ENCODE measurements around the gene TRIM5.
A peak's percentile ranks its signal among the peaks of the same experiment; 100 is the strongest.
"Not testable (repeated sequence)": the region's sequence is repeated elsewhere in the genome, so short reads cannot be mapped to it uniquely, and the experiment has no call there.

Gene TRIM5

DNA sequence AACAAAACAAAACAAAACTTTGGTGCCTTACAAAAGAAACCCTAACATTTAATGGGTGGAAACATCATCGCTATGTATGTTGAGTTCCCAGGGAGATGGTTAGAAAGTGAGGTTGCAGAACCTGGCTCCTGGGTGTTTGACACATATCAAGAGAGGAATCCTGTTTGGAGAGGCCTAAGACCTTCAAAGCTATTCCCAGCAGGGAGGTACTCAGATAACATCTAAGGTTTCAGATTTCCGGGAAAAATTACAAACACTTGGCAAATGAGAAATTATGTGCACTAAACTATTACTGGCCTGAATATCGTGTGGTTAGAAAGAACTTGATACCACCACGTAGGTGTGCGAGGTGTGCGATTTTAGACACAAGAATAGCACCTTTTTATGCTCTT lies 18.5 kb downstream of the TRIM5 start:
- Histone ChIP-seq H2AK5ac (ENCODE audit: low read length) (no peak overlapping the region), H2BK5ac (ENCODE audit: low read length) (no peak overlapping the region), H3K27ac (ENCODE audit: low read depth, low read length) (no peak overlapping the region), H3K18ac (ENCODE audit: low read length) (no peak overlapping the region), H2BK15ac (replicated peaks; ENCODE audit: low read depth) (no peak overlapping the region), H3K79me1 (ENCODE audit: low read length) (no peaks in the 10 kb centered on the region), H3K27me3 (ENCODE audit: insufficient read depth, low read length, poor library complexity) (no peaks in the 10 kb centered on the region), H3K4me2 (ENCODE audit: low read length) (no peak overlapping the region), H3K79me2 (ENCODE audit: control insufficient read depth, insufficient read depth, low read length) (no peaks in the 10 kb centered on the region), H2BK120ac (ENCODE audit: low read depth, low read length) (no peak overlapping the region), H3K9ac (ENCODE audit: low read length) (no peak overlapping the region), H3K4ac (ENCODE audit: low read depth, low read length) (no peak overlapping the region), H4K5ac (ENCODE audit: low read length) (no peak overlapping the region), H3K56ac (ENCODE audit: low read length) (no peak overlapping the region), H4K8ac (ENCODE audit: low read depth, low read length) (no peak overlapping the region), H3K4me1 (ENCODE audit: control insufficient read depth, low read depth, low read length) (peaks cover 2% of the 10 kb centered on the region), H3K36me3 (ENCODE audit: control insufficient read depth, insufficient read depth, low read length) (no peaks in the 10 kb centered on the region), H3K23ac (ENCODE audit: low read length) (no peak overlapping the region), H3K4me3 (ENCODE audit: low read length) (no peak overlapping the region)
- peak; percentile 45 for DNase-seq
- no CpG with 5 or more reads among the region's 6 CpGs for WGBS (ENCODE audit: extremely low coverage, insufficient coverage, low lambda C conversion rate)

DNA sequence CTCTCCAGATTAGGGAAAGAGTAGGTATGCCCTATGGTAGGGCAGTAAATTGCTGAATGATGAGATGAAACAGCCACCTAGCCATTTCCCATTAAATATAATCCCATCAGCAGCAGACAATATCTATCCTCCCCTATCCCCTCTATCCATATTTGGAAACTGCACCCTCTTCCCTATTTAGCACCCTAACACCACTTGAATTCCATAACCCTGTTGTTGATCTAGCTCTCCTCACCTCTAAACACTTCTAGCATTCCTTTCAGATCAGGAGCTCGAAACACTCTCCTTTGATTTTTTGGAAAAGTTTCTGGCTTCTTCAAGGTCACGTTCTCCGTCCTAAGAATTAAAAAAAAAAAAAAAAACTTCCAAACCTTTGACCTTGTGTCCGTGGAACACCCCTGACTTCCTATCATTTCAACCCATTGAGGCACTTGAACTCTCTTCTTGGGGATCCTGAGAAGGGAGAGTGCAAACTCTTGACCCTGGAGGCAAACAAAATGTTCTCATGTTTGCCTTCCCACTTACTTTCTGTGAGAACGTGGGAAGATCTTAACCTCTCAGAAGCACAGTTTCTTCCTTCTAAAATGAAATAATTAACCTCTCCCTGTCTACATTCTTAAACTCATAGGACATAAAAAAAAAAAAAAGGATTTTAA lies 19.0 kb downstream of the TRIM5 start:
- H3K56ac ChIP-seq (ENCODE audit: low read length): no peak overlapping the region
- H4K5ac ChIP-seq (ENCODE audit: low read length): no peak overlapping the region
- H3K23ac ChIP-seq (ENCODE audit: low read length): no peak overlapping the region
- no peak overlapping the region for H4K8ac ChIP-seq (ENCODE audit: low read depth, low read length)
- no peak overlapping the region for H3K4me2 ChIP-seq (ENCODE audit: low read length)
- no peak overlapping the region for H2BK15ac ChIP-seq (replicated peaks; ENCODE audit: low read depth)
- H3K79me1 ChIP-seq (ENCODE audit: low read length): no peaks in the 10 kb centered on the region
- H3K4me1 ChIP-seq (ENCODE audit: control insufficient read depth, low read depth, low read length): peaks cover 2% of the 10 kb centered on the region
- H3K9ac ChIP-seq (ENCODE audit: low read length): no peak overlapping the region
- no peaks in the 10 kb centered on the region for H3K27me3 ChIP-seq (ENCODE audit: insufficient read depth, low read length, poor library complexity)
- H3K18ac ChIP-seq (ENCODE audit: low read length): no peak overlapping the region
- peak overlapping the region; percentile 36 for H3K4ac ChIP-seq (ENCODE audit: low read depth, low read length)
- H2BK5ac ChIP-seq (ENCODE audit: low read length): no peak overlapping the region
- H3K36me3 ChIP-seq (ENCODE audit: control insufficient read depth, insufficient read depth, low read length): no peaks in the 10 kb centered on the region
- no peaks in the 10 kb centered on the region for H3K79me2 ChIP-seq (ENCODE audit: control insufficient read depth, insufficient read depth, low read length)
- H3K27ac ChIP-seq (ENCODE audit: low read depth, low read length): no peak overlapping the region
- WGBS (ENCODE audit: extremely low coverage, insufficient coverage, low lambda C conversion rate): no CpG with 5 or more reads among the region's 5 CpGs
- no peak overlapping the region for H2BK120ac ChIP-seq (ENCODE audit: low read depth, low read length)
- H2AK5ac ChIP-seq (ENCODE audit: low read length): no peak overlapping the region
- no peak overlapping the region for H3K4me3 ChIP-seq (ENCODE audit: low read length)
- DNase-seq: no peak

DNA sequence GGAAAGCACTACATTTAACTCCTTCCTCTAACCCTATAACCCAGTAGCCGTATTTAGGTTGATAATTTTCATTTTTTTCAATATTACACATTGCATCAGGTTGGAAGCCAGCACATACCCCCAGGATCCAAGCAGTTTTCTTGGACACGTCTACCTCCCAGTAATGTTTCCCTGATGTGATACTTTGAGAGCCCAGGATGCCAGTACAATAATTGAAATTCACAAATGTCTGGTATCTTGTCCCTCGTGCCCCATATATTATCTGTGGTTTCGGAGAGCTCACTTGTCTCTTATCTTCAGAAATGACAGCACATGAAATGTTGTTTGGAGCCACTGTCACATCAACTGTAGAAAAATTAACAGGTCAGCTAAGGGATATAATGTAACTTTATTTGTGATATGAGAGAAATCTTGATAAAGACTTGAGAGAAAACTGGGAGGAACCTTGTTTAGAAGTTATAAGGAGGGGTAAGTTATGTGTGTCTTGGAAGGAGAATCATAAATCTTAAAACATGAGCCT lies 19.8 kb downstream of the TRIM5 start:
- H3K27me3 ChIP-seq (ENCODE audit: insufficient read depth, low read length, poor library complexity): no peaks in the 10 kb centered on the region
- no peaks in the 10 kb centered on the region for H3K79me2 ChIP-seq (ENCODE audit: control insufficient read depth, insufficient read depth, low read length)
- no peak overlapping the region for H3K4ac ChIP-seq (ENCODE audit: low read depth, low read length)
- no peak overlapping the region for H3K18ac ChIP-seq (ENCODE audit: low read length)
- no peak overlapping the region for H4K8ac ChIP-seq (ENCODE audit: low read depth, low read length)
- no peak overlapping the region for H2BK5ac ChIP-seq (ENCODE audit: low read length)
- no peak for DNase-seq
- H3K36me3 ChIP-seq (ENCODE audit: control insufficient read depth, insufficient read depth, low read length): no peaks in the 10 kb centered on the region
- peaks cover 2% of the 10 kb centered on the region for H3K4me1 ChIP-seq (ENCODE audit: control insufficient read depth, low read depth, low read length)
- H3K9ac ChIP-seq (ENCODE audit: low read length): no peak overlapping the region
- H2BK15ac ChIP-seq (replicated peaks; ENCODE audit: low read depth): no peak overlapping the region
- no CpG with 5 or more reads among the region's 4 CpGs for WGBS (ENCODE audit: extremely low coverage, insufficient coverage, low lambda C conversion rate)
- no peak overlapping the region for H3K27ac ChIP-seq (ENCODE audit: low read depth, low read length)
- H3K4me3 ChIP-seq (ENCODE audit: low read length): no peak overlapping the region
- no peak overlapping the region for H4K5ac ChIP-seq (ENCODE audit: low read length)
- no peak overlapping the region for H3K4me2 ChIP-seq (ENCODE audit: low read length)
- H3K23ac ChIP-seq (ENCODE audit: low read length): no peak overlapping the region
- H3K79me1 ChIP-seq (ENCODE audit: low read length): no peaks in the 10 kb centered on the region
- no peak overlapping the region for H2AK5ac ChIP-seq (ENCODE audit: low read length)
- H3K56ac ChIP-seq (ENCODE audit: low read length): no peak overlapping the region
- H2BK120ac ChIP-seq (ENCODE audit: low read depth, low read length): no peak overlapping the region

DNA sequence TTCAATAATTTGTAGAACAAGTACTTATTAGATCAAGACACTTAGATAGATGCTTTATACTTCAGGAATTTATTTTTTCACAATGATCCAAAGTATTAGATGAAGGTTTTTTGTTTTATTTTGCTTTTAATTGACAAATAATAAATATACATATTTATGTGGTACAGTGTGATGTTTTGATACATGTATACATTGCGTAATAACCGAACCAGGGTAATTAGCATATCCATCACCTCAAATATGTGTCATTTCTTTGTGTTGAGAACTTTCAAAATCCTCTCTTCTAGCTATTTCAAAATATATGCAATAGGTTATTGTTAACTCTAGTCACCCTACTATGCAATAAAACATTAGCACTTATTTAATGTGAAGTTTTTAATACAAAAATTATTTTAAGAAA lies 21.4 kb downstream of the TRIM5 start:
- H2BK120ac ChIP-seq (ENCODE audit: low read depth, low read length): no peak overlapping the region
- no peaks in the 10 kb centered on the region for H3K79me2 ChIP-seq (ENCODE audit: control insufficient read depth, insufficient read depth, low read length)
- H3K36me3 ChIP-seq (ENCODE audit: control insufficient read depth, insufficient read depth, low read length): no peaks in the 10 kb centered on the region
- H3K27ac ChIP-seq (ENCODE audit: low read depth, low read length): no peak overlapping the region
- no peaks in the 10 kb centered on the region for H3K27me3 ChIP-seq (ENCODE audit: insufficient read depth, low read length, poor library complexity)
- no peak overlapping the region for H3K4me3 ChIP-seq (ENCODE audit: low read length)
- no peak overlapping the region for H3K23ac ChIP-seq (ENCODE audit: low read length)
- H3K79me1 ChIP-seq (ENCODE audit: low read length): no peaks in the 10 kb centered on the region
- no peak overlapping the region for H2AK5ac ChIP-seq (ENCODE audit: low read length)
- H3K4ac ChIP-seq (ENCODE audit: low read depth, low read length): no peak overlapping the region
- H3K4me1 ChIP-seq (ENCODE audit: control insufficient read depth, low read depth, low read length): peaks cover 2% of the 10 kb centered on the region
- no peak overlapping the region for H4K5ac ChIP-seq (ENCODE audit: low read length)
- WGBS (ENCODE audit: extremely low coverage, insufficient coverage, low lambda C conversion rate): no CpG with 5 or more reads among the region's 2 CpGs
- no peak for DNase-seq
- no peak overlapping the region for H2BK5ac ChIP-seq (ENCODE audit: low read length)
- H3K9ac ChIP-seq (ENCODE audit: low read length): no peak overlapping the region
- H4K8ac ChIP-seq (ENCODE audit: low read depth, low read length): no peak overlapping the region
- no peak overlapping the region for H3K56ac ChIP-seq (ENCODE audit: low read length)
- no peak overlapping the region for H2BK15ac ChIP-seq (replicated peaks; ENCODE audit: low read depth)
- no peak overlapping the region for H3K18ac ChIP-seq (ENCODE audit: low read length)
- no peak overlapping the region for H3K4me2 ChIP-seq (ENCODE audit: low read length)

DNA sequence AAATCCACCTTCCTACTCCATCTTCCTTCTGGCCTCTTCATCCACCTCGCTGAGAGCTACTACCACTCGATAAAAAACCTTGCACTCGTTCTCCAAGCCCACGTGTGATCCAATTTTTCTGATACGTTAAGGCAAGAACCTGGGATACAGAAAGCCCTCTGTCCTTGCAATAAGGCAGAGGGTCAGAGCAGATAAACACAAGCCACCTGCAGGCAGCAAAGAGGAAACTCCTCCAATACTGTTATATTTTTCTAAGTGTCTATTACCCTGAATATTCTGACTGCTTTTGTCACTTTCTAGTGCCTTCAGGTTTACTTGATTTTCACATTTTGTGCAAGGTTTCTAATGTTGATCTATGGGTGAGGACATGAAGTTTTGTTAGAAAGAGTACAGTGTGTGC lies 26.6 kb downstream of the TRIM5 start:
- Histone ChIP-seq H3K4me1 (ENCODE audit: control insufficient read depth, low read depth, low read length) (no peaks in the 10 kb centered on the region), H4K8ac (ENCODE audit: low read depth, low read length) (no peak overlapping the region), H3K23ac (ENCODE audit: low read length) (no peak overlapping the region), H3K4ac (ENCODE audit: low read depth, low read length) (no peak overlapping the region), H3K4me3 (ENCODE audit: low read length) (no peak overlapping the region), H3K79me1 (ENCODE audit: low read length) (no peaks in the 10 kb centered on the region), H3K36me3 (ENCODE audit: control insufficient read depth, insufficient read depth, low read length) (no peaks in the 10 kb centered on the region), H2AK5ac (ENCODE audit: low read length) (no peak overlapping the region), H3K18ac (ENCODE audit: low read length) (no peak overlapping the region), H3K79me2 (ENCODE audit: control insufficient read depth, insufficient read depth, low read length) (no peaks in the 10 kb centered on the region), H2BK120ac (ENCODE audit: low read depth, low read length) (no peak overlapping the region), H3K56ac (ENCODE audit: low read length) (no peak overlapping the region), H3K9ac (ENCODE audit: low read length) (no peak overlapping the region), H2BK5ac (ENCODE audit: low read length) (no peak overlapping the region), H3K4me2 (ENCODE audit: low read length) (no peak overlapping the region), H3K27me3 (ENCODE audit: insufficient read depth, low read length, poor library complexity) (no peaks in the 10 kb centered on the region), H3K27ac (ENCODE audit: low read depth, low read length) (no peak overlapping the region), H2BK15ac (replicated peaks; ENCODE audit: low read depth) (no peak overlapping the region), H4K5ac (ENCODE audit: low read length) (no peak overlapping the region)
- no peak for DNase-seq
- WGBS (ENCODE audit: extremely low coverage, insufficient coverage, low lambda C conversion rate): no CpG with 5 or more reads among the region's 5 CpGs

DNA sequence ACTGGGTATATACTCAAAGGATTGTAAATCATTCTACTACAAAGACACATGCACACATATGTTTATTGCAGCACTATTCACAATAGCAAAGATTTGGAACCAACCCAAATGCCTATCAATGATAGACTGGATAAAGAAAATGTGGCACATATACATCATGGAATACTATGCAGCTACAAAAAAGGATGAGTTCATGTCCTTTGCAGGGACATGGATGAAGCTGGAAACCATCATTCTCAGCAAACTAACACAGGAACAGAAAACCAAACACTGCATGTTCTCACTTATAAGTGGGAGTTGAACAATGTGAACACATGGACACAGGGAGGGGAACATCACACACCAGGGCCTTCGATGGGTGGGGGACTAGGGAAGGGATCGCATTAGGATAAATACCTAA lies 27.9 kb downstream of the TRIM5 start:
- H3K79me1 ChIP-seq (ENCODE audit: low read length); H2BK120ac ChIP-seq (ENCODE audit: low read depth, low read length); H3K4me3 ChIP-seq (ENCODE audit: low read length); H3K27me3 ChIP-seq (ENCODE audit: insufficient read depth, low read length, poor library complexity); H4K8ac ChIP-seq (ENCODE audit: low read depth, low read length); DNase-seq; H3K36me3 ChIP-seq (ENCODE audit: control insufficient read depth, insufficient read depth, low read length); H2AK5ac ChIP-seq (ENCODE audit: low read length); H3K56ac ChIP-seq (ENCODE audit: low read length); H2BK5ac ChIP-seq (ENCODE audit: low read length); H3K79me2 ChIP-seq (ENCODE audit: control insufficient read depth, insufficient read depth, low read length); H4K5ac ChIP-seq (ENCODE audit: low read length); H3K18ac ChIP-seq (ENCODE audit: low read length); H3K4me2 ChIP-seq (ENCODE audit: low read length); H3K27ac ChIP-seq (ENCODE audit: low read depth, low read length); H3K4me1 ChIP-seq (ENCODE audit: control insufficient read depth, low read depth, low read length); H2BK15ac ChIP-seq (replicated peaks; ENCODE audit: low read depth); H3K9ac ChIP-seq (ENCODE audit: low read length); H3K23ac ChIP-seq (ENCODE audit: low read length); H3K4ac ChIP-seq (ENCODE audit: low read depth, low read length): not testable (repeated sequence)
- no CpG with 5 or more reads among the region's 2 CpGs for WGBS (ENCODE audit: extremely low coverage, insufficient coverage, low lambda C conversion rate)

Data from mesendoderm (in vitro differentiated cells).